ENCODE results near the gene THRB.

DNA sequence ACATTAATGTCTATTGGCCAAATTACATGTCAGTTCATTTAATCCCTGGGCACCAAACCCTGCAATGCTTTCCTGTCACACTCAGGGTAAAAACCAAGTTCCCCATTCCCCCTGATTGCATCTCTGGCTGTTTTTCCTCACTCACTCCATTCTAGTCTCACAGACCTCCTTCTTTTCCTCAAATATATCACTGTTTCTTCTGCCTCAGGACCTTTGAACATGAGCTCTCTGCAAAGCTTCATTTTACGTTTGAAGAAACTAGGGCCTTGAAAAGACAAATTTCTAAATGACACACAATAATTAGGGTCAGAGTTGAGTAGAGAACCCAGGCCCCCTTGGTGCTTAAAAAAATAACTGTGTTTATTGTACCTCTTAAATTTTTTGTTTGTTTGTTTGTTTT is 230.6 kb downstream of the THRB start:
- TF ChIP-seq, protein P1, sequence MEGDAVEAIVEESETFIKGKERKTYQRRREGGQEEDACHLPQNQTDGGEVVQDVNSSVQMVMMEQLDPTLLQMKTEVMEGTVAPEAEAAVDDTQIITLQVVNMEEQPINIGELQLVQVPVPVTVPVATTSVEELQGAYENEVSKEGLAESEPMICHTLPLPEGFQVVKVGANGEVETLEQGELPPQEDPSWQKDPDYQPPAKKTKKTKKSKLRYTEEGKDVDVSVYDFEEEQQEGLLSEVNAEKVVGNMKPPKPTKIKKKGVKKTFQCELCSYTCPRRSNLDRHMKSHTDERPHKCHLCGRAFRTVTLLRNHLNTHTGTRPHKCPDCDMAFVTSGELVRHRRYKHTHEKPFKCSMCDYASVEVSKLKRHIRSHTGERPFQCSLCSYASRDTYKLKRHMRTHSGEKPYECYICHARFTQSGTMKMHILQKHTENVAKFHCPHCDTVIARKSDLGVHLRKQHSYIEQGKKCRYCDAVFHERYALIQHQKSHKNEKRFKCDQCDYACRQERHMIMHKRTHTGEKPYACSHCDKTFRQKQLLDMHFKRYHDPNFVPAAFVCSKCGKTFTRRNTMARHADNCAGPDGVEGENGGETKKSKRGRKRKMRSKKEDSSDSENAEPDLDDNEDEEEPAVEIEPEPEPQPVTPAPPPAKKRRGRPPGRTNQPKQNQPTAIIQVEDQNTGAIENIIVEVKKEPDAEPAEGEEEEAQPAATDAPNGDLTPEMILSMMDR (IDR thresholded peaks at IDR 0.05), result no peak
- TF ChIP-seq POLR2A (IDR thresholded peaks at IDR 0.05), result no peak

Measured in vagina (tissue), 2 donors.